Liver (tissue), 9 donors: Measurements from ENCODE around the gene PEF1. TPM values are rescaled to one million over a fixed set of nuclear protein-coding genes. Genes with fewer than 3 reads are reported as not detected.

ENCODE experiments used
- DNase-seq: peaks from one replicate; pipeline ENCODE4 v3.0.0-alpha.2; 2017; ENCODE audit warnings: low spot score
- H3K27ac ChIP-seq, 2 donors: one replicate each; pipeline ENCODE4 v1.7.0; 2013; ENCODE audit warnings: inconsistent platforms in 2 of 2, low read length in 2 of 2, control low read depth in 1 of 2, low read depth in 1 of 2, mild to moderate bottlenecking in 1 of 2
- H3K27me3 ChIP-seq, 4 donors: one replicate each; pipeline versions ENCODE4 v1.6.1 to v1.7.0; 2013; ENCODE audit warnings: low read length in 3 of 4, inconsistent platforms in 1 of 4, mild to moderate bottlenecking in 1 of 4, moderate library complexity in 1 of 4; ENCODE audit not compliant: control insufficient read depth in 4 of 4, insufficient read depth in 4 of 4
- H3K36me3 ChIP-seq, 4 donors: one replicate each; pipeline versions ENCODE4 v1.6.1 to v1.7.0; 2013; ENCODE audit warnings: low read length in 3 of 4, mild to moderate bottlenecking in 3 of 4, low read depth in 1 of 4, moderate library complexity in 1 of 4; ENCODE audit not compliant: control insufficient read depth in 4 of 4, insufficient read depth in 3 of 4
- H3K4me1 ChIP-seq, 4 donors: one replicate each; pipeline versions ENCODE4 v1.6.1 to v1.7.0; 2013; ENCODE audit warnings: low read length in 3 of 4, mild to moderate bottlenecking in 3 of 4, moderate library complexity in 1 of 4; ENCODE audit not compliant: control insufficient read depth in 4 of 4, insufficient read depth in 4 of 4
- H3K4me3 ChIP-seq, 3 donors: one replicate each; pipeline versions ENCODE4 v1.6.1 to v1.7.0; 2013; ENCODE audit warnings: low read length in 3 of 3, control low read depth in 1 of 3, low read depth in 1 of 3, mild to moderate bottlenecking in 1 of 3
- H3K9ac ChIP-seq, 2 donors: one replicate each; pipeline ENCODE4 v1.7.0; 2013; ENCODE audit warnings: low read length in 2 of 2, mild to moderate bottlenecking in 2 of 2, moderate library complexity in 2 of 2, control low read depth in 1 of 2, low read depth in 1 of 2
- H3K9me3 ChIP-seq, 4 donors: one replicate each; pipeline versions ENCODE4 v1.6.1 to v1.7.0; 2013; ENCODE audit warnings: low read length in 3 of 4; ENCODE audit not compliant: control insufficient read depth in 4 of 4
- ATF3 ChIP-seq: IDR thresholded peaks from 2 replicates; pipeline ENCODE4 v1.6.1; 2016; ENCODE audit warnings: antibody characterized with exemption
- CTCF ChIP-seq: fragments of 150-350 bp; IDR thresholded peaks from 2 replicates; pipeline ENCODE4 v1.5.1; 2017; ENCODE audit warnings: improper control_type of control experiment, low read depth, low read length; ENCODE audit not compliant: missing input control
- EGR1 ChIP-seq, 2 donors: IDR thresholded peaks; 2 replicates each; pipeline ENCODE4 v1.6.1; 2016 to 2018; ENCODE audit warnings: antibody characterized with exemption in 2 of 2, low read depth in 2 of 2
- FOXA1 ChIP-seq: IDR thresholded peaks from 2 replicates; pipeline ENCODE4 v1.6.1; 2016; ENCODE audit warnings: antibody characterized with exemption
- FOXA2 ChIP-seq: IDR thresholded peaks from 2 replicates; pipeline ENCODE4 v1.6.1; 2016; ENCODE audit warnings: antibody characterized with exemption
- HNF4A ChIP-seq, 2 donors: conservative IDR thresholded peaks; 2 replicates each; pipeline ENCODE4 v1.6.1; 2016; ENCODE audit warnings: antibody characterized with exemption in 2 of 2, mild to moderate bottlenecking in 2 of 2
- JUND ChIP-seq, 2 donors: IDR thresholded peaks; 2 replicates each; pipeline ENCODE4 v1.6.1; 2016; ENCODE audit warnings: antibody characterized with exemption in 2 of 2
- NR2F2 ChIP-seq: IDR thresholded peaks from 2 replicates; pipeline ENCODE4 v1.6.1; 2016; ENCODE audit warnings: antibody characterized with exemption
- REST ChIP-seq: IDR thresholded peaks from 2 replicates; pipeline ENCODE4 v1.6.1; 2016; ENCODE audit warnings: antibody characterized with exemption, mild to moderate bottlenecking
- RXRA ChIP-seq, 2 donors: IDR thresholded peaks; 2 replicates each; pipeline ENCODE4 v1.6.1; 2017 to 2018; ENCODE audit warnings: antibody characterized with exemption in 2 of 2, mild to moderate bottlenecking in 1 of 2
- YY1 ChIP-seq: IDR thresholded peaks from 2 replicates; pipeline ENCODE4 v1.6.1; 2016; ENCODE audit warnings: antibody characterized with exemption, mild to moderate bottlenecking
- ZBTB33 ChIP-seq: IDR thresholded peaks from 2 replicates; pipeline ENCODE4 v1.6.1; 2016; ENCODE audit warnings: antibody characterized with exemption
- WGBS: extraction: QIAGEN DNeasy Blood & Tissue Kit; methylation state at CpG from one replicate; pipeline ENCODE4 v1.1.7; 2013; 5-methylcytosine and 5-hydroxymethylcytosine counted together
- polyA plus RNA-seq, 2 donors: library from polyadenylated mRNA; stranded (reverse) in 1 of 2; unstranded in 1 of 2; fragments of 200-250 nt in 1 of 2; fragments of >200 nt in 1 of 2; fragmentation: Nextera tagmentation in 1 of 2; extraction: Ambion mirVana in 1 of 2; gene quantifications; one replicate each; pipeline versions ENCODE4 v1.2.1 to v1.2.3, GENCODE V29; 2013 to 2015
- total RNA-seq, 2 donors: library from RNA; depleted of rRNA; stranded (reverse); fragments of >200 nt; gene quantifications; one replicate each; pipeline ENCODE4 v1.2.3, GENCODE V29; 2014
- donor health status: healthy.
- donor health status: healthy.
- donor health status: healthy.
- donor health status: healthy.
- donor health status: healthy.

PEF1 gene
- total and polyA plus RNA-seq, 4 donors = 27.7 to 46.8 (median 32.2) TPM

- TF ChIP-seq FOXA1 (no peak), HNF4A (conservative IDR thresholded peaks at IDR 0.05) (no peak), ATF3 (no peak), NR2F2 (no peak)
These were observed 42.9 kb upstream of the PEF1 start (continued) for GRCh38 chr1:31687601-31688000.

- TF ChIP-seq YY1 (no peak), REST (no peak)
- Histone ChIP-seq H3K36me3 (no peaks in the 10 kb centered on the region), H3K9ac (no peak overlapping the region), H3K27ac (no peak overlapping the region), H3K9me3 (no peaks in the 10 kb centered on the region), H3K4me1 (no peaks in the 10 kb centered on the region), H3K4me3 (no peak overlapping the region), H3K27me3 (peaks cover 0 to 5% (median 0%) of the 10 kb centered on the region in 4 donors)
- 83% methylated on average over 8 of the region's 8 CpGs for WGBS
- no peak for DNase-seq
These were observed 41.1 kb upstream of the PEF1 start for GRCh38 chr1:31685795-31686194.

- Histone ChIP-seq H3K9ac (no peak overlapping the region), H3K36me3 (no peaks in the 10 kb centered on the region), H3K27ac (no peak overlapping the region), H3K9me3 (no peaks in the 10 kb centered on the region), H3K4me3 (no peak overlapping the region), H3K27me3 (peaks cover 0 to 5% (median 0%) of the 10 kb centered on the region in 4 donors), H3K4me1 (no peaks in the 10 kb centered on the region)
- TF ChIP-seq CTCF = peak; percentile 31
- no peak for TF ChIP-seq JUND (IDR thresholded peaks at IDR 0.05)
- DNase-seq = no peak
- WGBS = 76% methylated on average over 11 of the region's 11 CpGs
These were observed 39.3 kb upstream of the PEF1 start for GRCh38 chr1:31683997-31684396.

- peaks cover 0 to 5% (median 0%) of the 10 kb centered on the region in 4 donors for H3K27me3 ChIP-seq
- H3K27ac ChIP-seq = no peak overlapping the region
- H3K4me1 ChIP-seq = no peaks in the 10 kb centered on the region
- DNase-seq = no peak
- WGBS = 73% methylated on average over 9 of the region's 9 CpGs
- H3K9me3 ChIP-seq = no peaks in the 10 kb centered on the region
- H3K9ac ChIP-seq = no peak overlapping the region
- no peaks in the 10 kb centered on the region for H3K36me3 ChIP-seq
- H3K4me3 ChIP-seq = no peak overlapping the region
- TF ChIP-seq CTCF = no peak
- no peak for TF ChIP-seq JUND (IDR thresholded peaks at IDR 0.05)
- no peak for TF ChIP-seq EGR1 (IDR thresholded peaks at IDR 0.05; ENCODE audit: low read depth in 2 of 2)
- TF ChIP-seq NR2F2 = no peak
- TF ChIP-seq ZBTB33 = no peak
- no peak for TF ChIP-seq RXRA (IDR thresholded peaks at IDR 0.05)
- no peak for TF ChIP-seq FOXA2
- TF ChIP-seq FOXA1 = no peak
These were observed 36.7 kb upstream of the PEF1 start for GRCh38 chr1:31681415-31681814.
